SU-DHL-6 (cell line): ENCODE data around the gene SH3GL1.
A peak's percentile ranks its signal among the peaks of the same experiment; 100 is the strongest.

Experiments
- H2AFZ ChIP-seq: fragments of 200-600 bp; sonication (generic); 2 replicates; pipeline ENCODE4 v1.6.1; 2014; ENCODE audit warnings: low read depth, mild to moderate bottlenecking, moderate library complexity, mixed read lengths, antibody characterized with exemption, low read length; ENCODE audit not compliant: severe bottlenecking
- H3F3A ChIP-seq: fragments of 200-600 bp; shearing (Covaris generic); 2 replicates; pipeline ENCODE4 v1.6.0; 2016; ENCODE audit warnings: antibody characterized with exemption, mild to moderate bottlenecking; ENCODE audit not compliant: insufficient read depth
- H3K27ac ChIP-seq: fragments of 200-600 bp; sonication (generic); 2 replicates; pipeline ENCODE4 v1.5.1; 2016; ENCODE audit warnings: low read depth, mild to moderate bottlenecking, low read length, moderate library complexity, mixed read lengths
- H3K27me3 ChIP-seq: fragments of 200-600 bp; sonication (generic), shearing (Covaris generic); 2 replicates; pipeline ENCODE4 v1.6.0; 2014; ENCODE audit warnings: mild to moderate bottlenecking, low read length
- H3K36me3 ChIP-seq: fragments of 200-600 bp; sonication (generic); 2 replicates; pipeline ENCODE4 v1.6.1; 2014; ENCODE audit warnings: mild to moderate bottlenecking, low read length, mixed read lengths
- H3K4me2 ChIP-seq: fragments of 300-600, 200-600 bp; shearing (Covaris generic), sonication (generic); 2 replicates; pipeline ENCODE4 v1.6.0; 2014; ENCODE audit warnings: low read length, low read depth, mild to moderate bottlenecking; ENCODE audit not compliant: poor library complexity, severe bottlenecking
- H3K4me3 ChIP-seq: fragments of 200-600 bp; sonication (generic); 2 replicates; pipeline ENCODE4 v1.5.1; 2014; ENCODE audit warnings: antibody characterized with exemption, low read length, mild to moderate bottlenecking, mixed read lengths; ENCODE audit not compliant: insufficient read depth, poor library complexity, severe bottlenecking
- H3K79me2 ChIP-seq: fragments of 200-600 bp; sonication (generic); 2 replicates; pipeline ENCODE4 v1.6.1; 2014; ENCODE audit warnings: mild to moderate bottlenecking, low read length, moderate library complexity; ENCODE audit not compliant: insufficient read depth
- H3K9ac ChIP-seq: fragments of 200-600 bp; sonication (generic); 2 replicates; pipeline ENCODE4 v1.7.0; 2014; ENCODE audit warnings: mild to moderate bottlenecking, low read length
- H3K9me2 ChIP-seq: fragments of 200-600 bp; sonication (generic); replicated peaks from 2 replicates; pipeline ENCODE4 v1.6.1; 2014; ENCODE audit warnings: low read length; ENCODE audit not compliant: insufficient read depth
- H3K9me3 ChIP-seq: fragments of 200-600 bp; sonication (generic); 2 replicates; pipeline ENCODE4 v1.6.1; 2014; ENCODE audit warnings: low read length, mixed read lengths; ENCODE audit not compliant: insufficient read depth
- H4K20me1 ChIP-seq: fragments of 200-600 bp; sonication (generic); 2 replicates; pipeline ENCODE4 v1.6.1; 2014; ENCODE audit warnings: low read depth, mild to moderate bottlenecking, antibody characterized with exemption, low read length, moderate library complexity, mixed read lengths
- CTCF ChIP-seq: fragments of 200-600 bp; sonication (generic); IDR thresholded peaks from one replicate; pipeline ENCODE4 v1.5.1; 2017; ENCODE audit warnings: antibody characterized with exemption, mild to moderate bottlenecking, low read length, moderate library complexity; ENCODE audit not compliant: insufficient read depth, poor library complexity, severe bottlenecking
- EZH2phosphoT487 ChIP-seq: fragments of 200-600 bp; sonication (generic), shearing (Covaris generic); conservative IDR thresholded peaks from 2 replicates; pipeline ENCODE4 v1.6.1; 2018; ENCODE audit warnings: mild to moderate bottlenecking, antibody characterized with exemption, low read length, moderate library complexity, mixed read lengths

Gene SH3GL1

GRCh38 chr19:4368128-4368820, 32.1 kb downstream of the SH3GL1 start:
- Histone ChIP-seq H3K4me3 (no peak overlapping the region), H4K20me1 (no peaks in the 10 kb centered on the region)

GRCh38 chr19:4367781-4368127, 32.6 kb downstream of the SH3GL1 start:
- Histone ChIP-seq H3K9me3 (no peaks in the 10 kb centered on the region), H2AFZ (no peak overlapping the region), H3K4me2 (no peak overlapping the region), H3K4me3 (no peak overlapping the region), H3K9ac (no peak overlapping the region), H3K27me3 (no peaks in the 10 kb centered on the region), H3K36me3 (no peaks in the 10 kb centered on the region), H3K79me2 (peaks cover 21% of the 10 kb centered on the region), H3K9me2 (no peaks in the 10 kb centered on the region), H3K27ac (no peak overlapping the region), H4K20me1 (no peaks in the 10 kb centered on the region), H3F3A (peaks cover 21% of the 10 kb centered on the region)
- no peak for TF ChIP-seq EZH2phosphoT487
- TF ChIP-seq CTCF: no peak

More at GRCh38 chr19:4368128-4368820, 32.1 kb downstream of the SH3GL1 start:
- Histone ChIP-seq H2AFZ (no peak overlapping the region), H3K79me2 (peaks cover 22% of the 10 kb centered on the region), H3K9me2 (no peaks in the 10 kb centered on the region), H3K9me3 (no peaks in the 10 kb centered on the region), H3K4me2 (no peak overlapping the region), H3F3A (peaks cover 21% of the 10 kb centered on the region), H3K27me3 (no peaks in the 10 kb centered on the region), H3K27ac (peak overlapping the region; percentile 87), H3K9ac (no peak overlapping the region), H3K36me3 (no peaks in the 10 kb centered on the region)
- TF ChIP-seq EZH2phosphoT487 (no peak), CTCF (no peak)

- no peak overlapping the region for H3K9ac ChIP-seq
- H3K9me3 ChIP-seq: no peaks in the 10 kb centered on the region
- H3K9me2 ChIP-seq: no peaks in the 10 kb centered on the region
- H3K4me3 ChIP-seq: no peak overlapping the region
- no peaks in the 10 kb centered on the region for H3K27me3 ChIP-seq
- peaks cover 21% of the 10 kb centered on the region for H3F3A ChIP-seq
- no peak overlapping the region for H3K4me2 ChIP-seq
- H2AFZ ChIP-seq: no peak overlapping the region
- H3K27ac ChIP-seq: no peak overlapping the region
- no peaks in the 10 kb centered on the region for H4K20me1 ChIP-seq
- H3K36me3 ChIP-seq: no peaks in the 10 kb centered on the region
- TF ChIP-seq CTCF: no peak
- no peak for TF ChIP-seq EZH2phosphoT487
- H3K79me2 ChIP-seq: peaks cover 21% of the 10 kb centered on the region
Measured at GRCh38 chr19:4367336-4367723, 33.0 kb downstream of the SH3GL1 start.
